H1 (cell line): ENCODE results near the gene NCOA6. TPM values are rescaled to one million over a fixed set of nuclear protein-coding genes. Genes with fewer than 3 reads are reported as not detected.

Experiments used
- CTCF ChIA-PET: fragments of 300-600 bp; sonication (Branson Sonifier 250); formaldehyde crosslinking; loops from one replicate; lab custom pipeline; 2021; ENCODE audit not compliant: partially characterized antibody; lab: Charles Lee
- POLR2A ChIA-PET: fragments of 300-600 bp; sonication (Branson Sonifier 250); formaldehyde crosslinking; loops from one replicate; lab custom pipeline; 2021; ENCODE audit warnings: inconsistent platforms; ENCODE audit not compliant: partially characterized antibody; lab: Charles Lee
- DNase-seq, 2 experiments: peaks; one replicate each; pipeline versions ENCODE4 v3.0.0 to v3.0.0-alpha.2; 2010 to 2022; ENCODE audit warnings: low spot score in 2 of 2, low read depth in 1 of 2, mixed read lengths in 1 of 2
- FAIRE-seq: peaks from 2 replicates; lab custom pipeline; 2011; peaks lifted over from hg19 to GRCh38; lab: Jason Lieb, UNC
- H2AFZ ChIP-seq: 2 replicates; pipeline ENCODE4 v1.8.1; 2012; ENCODE audit warnings: low read length, inconsistent platforms
- H2AK5ac ChIP-seq: 2 replicates; pipeline ENCODE4 v1.6.1; 2013; ENCODE audit warnings: low read depth, low read length
- H2BK120ac ChIP-seq: replicated peaks from 2 replicates; pipeline ENCODE3; 2013; ENCODE audit warnings: low read depth, low read length, inconsistent platforms
- H2BK12ac ChIP-seq: 2 replicates; pipeline ENCODE4 v1.6.1; 2013; ENCODE audit warnings: low read depth, low read length
- H2BK15ac ChIP-seq: 2 replicates; pipeline ENCODE4 v1.6.1; 2013; ENCODE audit warnings: low read length
- H2BK20ac ChIP-seq: 2 replicates; pipeline ENCODE4 v1.6.1; 2013; ENCODE audit warnings: low read length
- H2BK5ac ChIP-seq: 2 replicates; pipeline ENCODE4 v1.6.1; 2013; ENCODE audit warnings: low read depth, low read length
- H3K14ac ChIP-seq: 2 replicates; pipeline ENCODE4 v1.6.1; 2013; ENCODE audit warnings: inconsistent platforms; ENCODE audit not compliant: insufficient read length
- H3K18ac ChIP-seq: 2 replicates; pipeline ENCODE4 v1.6.1; 2013; ENCODE audit warnings: low read length; ENCODE audit errors: extremely low read depth
- H3K23ac ChIP-seq: 2 replicates; pipeline ENCODE4 v1.6.1; 2013; ENCODE audit warnings: inconsistent platforms; ENCODE audit not compliant: insufficient read length
- H3K23me2 ChIP-seq: 2 replicates; pipeline ENCODE4 v1.6.1; 2013; ENCODE audit warnings: low read depth, low read length
- H3K27ac ChIP-seq: 2 replicates; pipeline ENCODE4 v1.6.1; 2011; ENCODE audit warnings: low read depth, low read length, inconsistent platforms
- H3K27me3 ChIP-seq, 4 experiments: replicated peaks in 1 of 4; 1 replicate in 1 of 4; 2 replicates in 3 of 4; pipeline versions ENCODE4 v1.6.1 to v1.8.1; 2011 to 2013; ENCODE audit warnings: low read length in 3 of 4, mild to moderate bottlenecking in 3 of 4, inconsistent platforms in 2 of 4, mixed read lengths in 2 of 4, moderate library complexity in 1 of 4; ENCODE audit not compliant: control insufficient read depth in 3 of 4, insufficient read depth in 3 of 4; ENCODE audit errors: extremely low read depth in 1 of 4
- H3K36me3 ChIP-seq, 4 experiments: 2 replicates each; pipeline versions ENCODE4 v1.6.1 to v1.8.1; 2011 to 2013; ENCODE audit warnings: mild to moderate bottlenecking in 4 of 4, low read length in 3 of 4, moderate library complexity in 2 of 4, control low read depth in 1 of 4, inconsistent platforms in 1 of 4; ENCODE audit not compliant: insufficient read depth in 4 of 4, control insufficient read depth in 2 of 4
- H3K4ac ChIP-seq: replicated peaks from 2 replicates; pipeline ENCODE3; 2013; ENCODE audit warnings: low read length, low read depth, mixed read lengths, inconsistent platforms; ENCODE audit not compliant: insufficient read length
- H3K4me1 ChIP-seq, 4 experiments: replicated peaks in 1 of 4; 1 replicate in 1 of 4; 2 replicates in 3 of 4; pipeline versions ENCODE4 v1.6.1 to v1.8.1; 2011 to 2013; ENCODE audit warnings: low read length in 3 of 4, inconsistent platforms in 2 of 4, mixed read lengths in 1 of 4; ENCODE audit not compliant: insufficient read depth in 4 of 4, control insufficient read depth in 3 of 4
- H3K4me2 ChIP-seq, 2 experiments: 2 replicates each; pipeline versions ENCODE4 v1.6.1 to v1.8.1; 2011 to 2013; ENCODE audit warnings: low read depth in 2 of 2, low read length in 2 of 2, control low read depth in 1 of 2, inconsistent platforms in 1 of 2, mild to moderate bottlenecking in 1 of 2; ENCODE audit not compliant: insufficient read depth in 1 of 2
- H3K4me3 ChIP-seq, 4 experiments: fragments of 200-600, 300-600 bp in 1 of 4; sonication (generic), shearing (Covaris generic), sonication (Bioruptor Twin) in 1 of 4; 2 replicates each; pipeline versions ENCODE4 v1.5.1 to v1.8.1; 2011 to 2016; ENCODE audit warnings: low read length in 4 of 4, low read depth in 3 of 4, control low read depth in 2 of 4, inconsistent platforms in 2 of 4, mild to moderate bottlenecking in 2 of 4, mixed read lengths in 1 of 4, moderate library complexity in 1 of 4; ENCODE audit not compliant: insufficient read depth in 2 of 4; ENCODE audit errors: extremely low read depth in 1 of 4
- H3K56ac ChIP-seq: replicated peaks from 2 replicates; pipeline ENCODE3; 2013; ENCODE audit warnings: low read depth, mild to moderate bottlenecking, mixed read lengths, low read length, inconsistent platforms; ENCODE audit not compliant: insufficient read length
- H3K79me1 ChIP-seq: 2 replicates; pipeline ENCODE4 v1.6.1; 2013; ENCODE audit warnings: low read depth, low read length, control low read depth
- H3K79me2 ChIP-seq, 2 experiments: 2 replicates each; pipeline versions ENCODE4 v1.6.1 to v1.8.1; 2012 to 2013; ENCODE audit warnings: low read length in 2 of 2, mild to moderate bottlenecking in 2 of 2, inconsistent platforms in 1 of 2; ENCODE audit not compliant: insufficient read depth in 2 of 2, control insufficient read depth in 1 of 2
- H3K9ac ChIP-seq, 4 experiments: replicated peaks in 1 of 4; 1 replicate in 1 of 4; 2 replicates in 3 of 4; pipeline versions ENCODE4 v1.6.1 to v1.8.1; 2011 to 2013; ENCODE audit warnings: low read depth in 3 of 4, low read length in 3 of 4, control low read depth in 2 of 4, mild to moderate bottlenecking in 2 of 4, moderate library complexity in 2 of 4, inconsistent platforms in 1 of 4; ENCODE audit errors: extremely low read depth in 1 of 4
- H3K9me3 ChIP-seq, 2 experiments: 2 replicates each; pipeline versions ENCODE4 v1.6.1 to v1.8.1; 2012 to 2013; ENCODE audit warnings: mild to moderate bottlenecking in 2 of 2, moderate library complexity in 2 of 2, control low read depth in 1 of 2, inconsistent platforms in 1 of 2, low read depth in 1 of 2, low read length in 1 of 2, mixed read lengths in 1 of 2; ENCODE audit not compliant: insufficient read depth in 2 of 2
- H4K20me1 ChIP-seq, 2 experiments: replicated peaks in 1 of 2; 2 replicates each; pipeline versions ENCODE3 to v1.8.1; 2011 to 2013; ENCODE audit warnings: inconsistent platforms in 2 of 2, low read length in 2 of 2, mild to moderate bottlenecking in 1 of 2; ENCODE audit not compliant: insufficient read depth in 2 of 2, control insufficient read depth in 1 of 2
- H4K5ac ChIP-seq: 2 replicates; pipeline ENCODE4 v1.6.1; 2013; ENCODE audit warnings: low read length, low read depth, mixed read lengths, inconsistent platforms; ENCODE audit not compliant: insufficient read length
- H4K8ac ChIP-seq: 2 replicates; pipeline ENCODE4 v1.8.0; 2013; ENCODE audit warnings: mild to moderate bottlenecking, moderate library complexity, low read length, inconsistent platforms; ENCODE audit not compliant: insufficient read depth; ENCODE audit errors: extremely low read depth
- H4K91ac ChIP-seq: replicated peaks from 2 replicates; pipeline ENCODE3; 2013; ENCODE audit warnings: low read length, mixed read lengths, inconsistent platforms; ENCODE audit not compliant: insufficient read length
- CHD1 ChIP-seq: IDR thresholded peaks from 2 replicates; pipeline ENCODE4 v1.6.1; 2012; ENCODE audit warnings: low read depth, low read length, improper control_type of control experiment
- GTF2F1 ChIP-seq: IDR thresholded peaks from 2 replicates; pipeline ENCODE4 v1.6.1; 2012; ENCODE audit warnings: low read depth, low read length, improper control_type of control experiment, borderline replicate concordance
- RNF2 ChIP-seq: fragments of 200-900, 300-1000 bp; sonication (generic); IDR thresholded peaks from 2 replicates; pipeline ENCODE4 v1.7.1; 2016; ENCODE audit warnings: borderline replicate concordance, low read depth, mild to moderate bottlenecking, antibody characterized with exemption, low read length; ENCODE audit not compliant: poor library complexity, severe bottlenecking; ENCODE audit errors: missing control alignments
- SIX5 ChIP-seq: IDR thresholded peaks from 2 replicates; pipeline ENCODE4 v1.6.1; 2011; ENCODE audit warnings: mild to moderate bottlenecking, low read depth, low read length
- WGBS, 2 experiments: shearing (Covaris generic) in 1 of 2; methylation state at CpG; one replicate each; pipeline versions ENCODE4 v1.1.6 to v1.1.7; 2013 to 2015; ENCODE audit warnings: low lambda C conversion rate in 2 of 2, mixed read lengths in 2 of 2, inconsistent platforms in 1 of 2, low coverage in 1 of 2, missing lambda C conversion rate in 1 of 2; ENCODE audit not compliant: insufficient replicate concordance in 2 of 2, insufficient coverage in 1 of 2, insufficient read length in 1 of 2; ENCODE audit errors: extremely low coverage in 1 of 2, missing lambda C conversion rate in 1 of 2; 5-methylcytosine and 5-hydroxymethylcytosine counted together
- polyA plus RNA-seq, 7 experiments: library from polyadenylated mRNA; depleted of rRNA in 3 of 7; stranded (reverse) in 5 of 7; unstranded in 2 of 7; fragments of >200 nt in 5 of 7; fragments of 200-250 nt in 2 of 7; gene quantifications; 1 replicate in 5 of 7; 2 replicates in 1 of 7; 4 replicates in 1 of 7; pipeline versions ENCODE4 v1.2.1 to v1.2.3, GENCODE V29; 2011 to 2013; ENCODE audit warnings: missing spikeins in 2 of 7, mixed read lengths in 2 of 7
- total RNA-seq: library from RNA; stranded (reverse); fragmentation: NEBNext Ultra II Directional; extraction: Animal tissue kit (Norgen Biotek cat#: 25700); gene quantifications from 2 replicates; pipeline ENCODE4 v1.2.1, GENCODE V29; 2021

The NCOA6 gene
- total and polyA plus RNA-seq, 2 of the 8 experiments (the other 6 are each of a cell fraction or from before 2014, with no cell fraction given): 9.0 to 9.5 TPM

- no peak overlapping the region for H4K5ac ChIP-seq
- no peak overlapping the region for H3K56ac ChIP-seq
- 92% methylated on average over 3 of the region's 3 CpGs; no CpG with 5 or more reads in 1 of the 2 experiments for WGBS, 2 experiments
- H3K4ac ChIP-seq: no peak overlapping the region
- no peaks in the 10 kb centered on the region for H3K79me1 ChIP-seq
- TF ChIP-seq CHD1 (no peak), SIX5 (no peak), GTF2F1 (no peak), RNF2 (no peak)
- TF ChIP-seq, all 59 proteins: peak for 0
- H3K4me2 ChIP-seq: no peak overlapping the region
- H3K14ac ChIP-seq: no peak overlapping the region
- no peaks in the 10 kb centered on the region; the same call in 1 of the 2 replicates for H3K23me2 ChIP-seq
- no peak overlapping the region for H2BK12ac ChIP-seq
- H2BK15ac ChIP-seq: no peak overlapping the region
- no peak overlapping the region for H3K9ac ChIP-seq
- no peak overlapping the region for H2AFZ ChIP-seq
- no peak overlapping the region for H4K8ac ChIP-seq
- H3K27me3 ChIP-seq: no peaks in the 10 kb centered on the region
- H3K79me2 ChIP-seq: no peaks in the 10 kb centered on the region
- H2BK5ac ChIP-seq: no peak overlapping the region
- H3K27ac ChIP-seq: no peak overlapping the region
- DNase-seq (no peak), FAIRE-seq (no peak)
- no peak overlapping the region for H3K23ac ChIP-seq
- no peaks in the 10 kb centered on the region for H3K4me1 ChIP-seq
- no peak overlapping the region for H3K18ac ChIP-seq
- H4K91ac ChIP-seq: no peak overlapping the region
- no peak overlapping the region for H2BK120ac ChIP-seq
- H2AK5ac ChIP-seq: no peak overlapping the region
- ChIA-PET POLR2A (interaction anchor here (1.2 kb wide), 1 partner anchor 10 kb away, joined by 3 read pairs; no protein-coding TSS in a partner anchor), CTCF (interaction anchor here (0.6 to 2.3 kb wide), 3 partner anchors 11 to 38 kb away, joined by 3 to 6 read pairs (median 3); no protein-coding TSS in a partner anchor)
- no peaks in the 10 kb centered on the region for H3K9me3 ChIP-seq
- no peaks in the 10 kb centered on the region for H4K20me1 ChIP-seq
- no peak overlapping the region for H3K4me3 ChIP-seq
- no peaks in the 10 kb centered on the region for H3K36me3 ChIP-seq
- no peak overlapping the region for H2BK20ac ChIP-seq
These were observed 141.8 kb downstream of the NCOA6 start for GRCh38 chr20:34683667-34684066.
